ENCODE measurements around the gene HSPA9. TPM values are rescaled to one million over a fixed set of nuclear protein-coding genes. Genes with fewer than 3 reads are reported as not detected.

HSPA9 gene
- total and polyA plus RNA-seq, 2 of the 13 experiments (the other 11 are each of a cell fraction or from before 2014, with no cell fraction given), result 165 to 478 TPM

GRCh38 chr5:138566792-138567191 lies 8.4 kb downstream of the HSPA9 start:
- POLR2A ChIA-PET, result interaction anchor here (0.7 to 2.7 kb wide), 3 partner anchors 9 to 751 kb away, joined by 3 to 9 read pairs (median 8); partner anchors contain the start of gene HSPA9
- BruUV-seq (replicated peaks), result no TSS peak
- Histone ChIP-seq H3K27me3 (ENCODE audit: control insufficient read depth in 1 of 2, insufficient read depth in 2 of 2, low read length in 2 of 2) (no peaks in the 10 kb centered on the region), H3K9me3 (ENCODE audit: low read length) (no peaks in the 10 kb centered on the region), H3K4me3 (replicated peaks in 1 of 3; ENCODE audit: insufficient read depth in 1 of 3, low read depth in 2 of 3, low read length in 3 of 3) (no peak overlapping the region; a peak in 1 of 6 replicates), H3K27ac (ENCODE audit: extremely low read length, insufficient read depth, low read length) (peak overlapping the region; percentile 39), H3K4me1 (ENCODE audit: insufficient read depth, low read length) (peaks cover 60% of the 10 kb centered on the region), H3K79me2 (ENCODE audit: insufficient read depth, low read length) (peaks cover 76% of the 10 kb centered on the region), H4K20me1 (ENCODE audit: insufficient read depth, low read length) (peaks cover 29% of the 10 kb centered on the region; the same call in 1 of the 2 replicates), H2AFZ (ENCODE audit: low read length) (no peak overlapping the region), H3K9ac (ENCODE audit: insufficient read depth, low read depth, low read length) (no peak overlapping the region), H3K4me2 (ENCODE audit: low read depth, low read length) (no peak overlapping the region), H3K36me3 (replicated peaks in 1 of 2; ENCODE audit: control insufficient read depth in 1 of 2, insufficient read depth in 2 of 2, low read length in 2 of 2) (peaks cover 36 to 90% of the 10 kb centered on the region in 2 experiments)
- FAIRE-seq (peak; percentile 50), ATAC-seq (peak; percentile 18; the same call in 2 of the 3 replicates), DNase-seq (ENCODE audit: low spot score) (no peak)
- CTCF ChIA-PET (ENCODE audit: low intra/inter-chr PET ratio, low total read pairs), result no interaction called here
- in situ Hi-C loops (cut with HindIII; ENCODE audit: extremely low pct_ligation_motif_present, low pct_unique_long_range_greater_than_20kb), result no loop called here
- 45% methylated on average over 3 of the region's 3 CpGs for WGBS (ENCODE audit: low lambda C conversion rate)
- intact Hi-C loops (cut with micrococcal nuclease; ENCODE audit: unreplicated experiment), result no loop called here
- TF ChIP-seq CEBPB (IDR thresholded peaks at IDR 0.05; ENCODE audit: borderline replicate concordance, low read depth, low read length) (0 out of 2 replicates have a peak, but pooled peaks have one; percentile 5), CEBPG (CRISPR knock-in tag; IDR thresholded peaks at IDR 0.05) (peak; percentile 44; the same call in 1 of the 2 replicates), TGIF2 (CRISPR knock-in tag; IDR thresholded peaks at IDR 0.05) (no peak), HNF4G (IDR thresholded peaks at IDR 0.05; ENCODE audit: borderline replicate concordance, low read depth, low read length) (0 out of 2 replicates have a peak, but pooled peaks have one; percentile 25), HNF4G (CRISPR knock-in tag; IDR thresholded peaks at IDR 0.05; ENCODE audit: borderline replicate concordance, low read depth) (no peak)
- TF ChIP-seq, protein P1, sequence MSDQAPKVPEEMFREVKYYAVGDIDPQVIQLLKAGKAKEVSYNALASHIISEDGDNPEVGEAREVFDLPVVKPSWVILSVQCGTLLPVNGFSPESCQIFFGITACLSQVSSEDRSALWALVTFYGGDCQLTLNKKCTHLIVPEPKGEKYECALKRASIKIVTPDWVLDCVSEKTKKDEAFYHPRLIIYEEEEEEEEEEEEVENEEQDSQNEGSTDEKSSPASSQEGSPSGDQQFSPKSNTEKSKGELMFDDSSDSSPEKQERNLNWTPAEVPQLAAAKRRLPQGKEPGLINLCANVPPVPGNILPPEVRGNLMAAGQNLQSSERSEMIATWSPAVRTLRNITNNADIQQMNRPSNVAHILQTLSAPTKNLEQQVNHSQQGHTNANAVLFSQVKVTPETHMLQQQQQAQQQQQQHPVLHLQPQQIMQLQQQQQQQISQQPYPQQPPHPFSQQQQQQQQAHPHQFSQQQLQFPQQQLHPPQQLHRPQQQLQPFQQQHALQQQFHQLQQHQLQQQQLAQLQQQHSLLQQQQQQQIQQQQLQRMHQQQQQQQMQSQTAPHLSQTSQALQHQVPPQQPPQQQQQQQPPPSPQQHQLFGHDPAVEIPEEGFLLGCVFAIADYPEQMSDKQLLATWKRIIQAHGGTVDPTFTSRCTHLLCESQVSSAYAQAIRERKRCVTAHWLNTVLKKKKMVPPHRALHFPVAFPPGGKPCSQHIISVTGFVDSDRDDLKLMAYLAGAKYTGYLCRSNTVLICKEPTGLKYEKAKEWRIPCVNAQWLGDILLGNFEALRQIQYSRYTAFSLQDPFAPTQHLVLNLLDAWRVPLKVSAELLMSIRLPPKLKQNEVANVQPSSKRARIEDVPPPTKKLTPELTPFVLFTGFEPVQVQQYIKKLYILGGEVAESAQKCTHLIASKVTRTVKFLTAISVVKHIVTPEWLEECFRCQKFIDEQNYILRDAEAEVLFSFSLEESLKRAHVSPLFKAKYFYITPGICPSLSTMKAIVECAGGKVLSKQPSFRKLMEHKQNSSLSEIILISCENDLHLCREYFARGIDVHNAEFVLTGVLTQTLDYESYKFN (CRISPR knock-in tag; conservative IDR thresholded peaks at IDR 0.05), result 0 out of 2 replicates have a peak, but pooled peaks have one; percentile 17
